NCI-H748 (cell line): Measurements from ENCODE around the gene SCAMP2.
A peak's percentile ranks its signal among the peaks of the same experiment; 100 is the strongest.
"Not testable (repeated sequence)": the region's sequence is repeated elsewhere in the genome, so short reads cannot be mapped to it uniquely, and the experiment has no call there.

Source experiments
- DNase-seq: peaks from one replicate; lab custom pipeline; 2025; ENCODE audit not compliant: unreplicated experiment; lab: John Stamatoyannopoulos, UW

Gene SCAMP2

GRCh38 chr15:74873036-74873755 lies at the start of gene SCAMP2:
Gene SCAMP2 (minus strand): TSS chr15:74873365. CDS start chr15:74873255, 110 bp downstream.
- DNase-seq = peak; percentile 94

GRCh38 chr15:74920456-74920855 lies 47.3 kb upstream of the SCAMP2 start:
- DNase-seq = no peak

- DNase-seq = no peak
Measured at GRCh38 chr15:74917676-74918075, 44.5 kb upstream of the SCAMP2 start.

GRCh38 chr15:74913799-74914198 lies 40.6 kb upstream of the SCAMP2 start:
- DNase-seq = not testable (repeated sequence)

GRCh38 chr15:74913041-74913440 lies 39.9 kb upstream of the SCAMP2 start:
- DNase-seq = no peak

- no peak for DNase-seq
Measured at GRCh38 chr15:74908635-74909034, 35.5 kb upstream of the SCAMP2 start.

GRCh38 chr15:74907163-74907870 lies 34.2 kb upstream of the SCAMP2 start:
- no peak for DNase-seq

GRCh38 chr15:74906450-74907162 lies 33.4 kb upstream of the SCAMP2 start, which contains the start of gene FAM219B:
Gene FAM219B (minus strand): TSS chr15:74906851. CDS start chr15:74906800, 51 bp downstream.
- peak; percentile 81 for DNase-seq

- peak; percentile 48 for DNase-seq
Measured at GRCh38 chr15:74906067-74906449, 32.9 kb upstream of the SCAMP2 start.

- no peak for DNase-seq
Measured at GRCh38 chr15:74904190-74904805, 31.1 kb upstream of the SCAMP2 start.

- no peak for DNase-seq
Measured at GRCh38 chr15:74903676-74904075, 30.5 kb upstream of the SCAMP2 start.

GRCh38 chr15:74902295-74903075 lies 29.3 kb upstream of the SCAMP2 start:
- no peak for DNase-seq

- DNase-seq = peak; percentile 29
Measured at GRCh38 chr15:74901612-74902063, 28.5 kb upstream of the SCAMP2 start.

- DNase-seq = no peak
Measured at GRCh38 chr15:74897300-74897701, 24.1 kb upstream of the SCAMP2 start.

- no peak for DNase-seq
Measured at GRCh38 chr15:74896316-74896715, 23.2 kb upstream of the SCAMP2 start.

- DNase-seq = no peak
Measured at GRCh38 chr15:74895830-74896229, 22.7 kb upstream of the SCAMP2 start.

GRCh38 chr15:74894383-74894782 lies 21.2 kb upstream of the SCAMP2 start:
- not testable (repeated sequence) for DNase-seq

GRCh38 chr15:74893627-74894026 lies 20.5 kb upstream of the SCAMP2 start:
- no peak for DNase-seq

GRCh38 chr15:74892931-74893330 lies 19.8 kb upstream of the SCAMP2 start:
- no peak for DNase-seq

- no peak for DNase-seq
Measured at GRCh38 chr15:74892313-74892712, 19.1 kb upstream of the SCAMP2 start.
